GM21526 (cell line): Measurements from ENCODE around the gene PPM1M.
A peak's percentile ranks its signal among the peaks of the same experiment; 100 is the strongest.

Experiments used
- ATAC-seq: cut with Tn5 transposase; IDR thresholded peaks from one replicate; pipeline ENCODE4 v1.9.1; 2021; ENCODE audit warnings: moderate library complexity; ENCODE audit not compliant: unreplicated experiment, low FRiP score

The PPM1M gene

DNA sequence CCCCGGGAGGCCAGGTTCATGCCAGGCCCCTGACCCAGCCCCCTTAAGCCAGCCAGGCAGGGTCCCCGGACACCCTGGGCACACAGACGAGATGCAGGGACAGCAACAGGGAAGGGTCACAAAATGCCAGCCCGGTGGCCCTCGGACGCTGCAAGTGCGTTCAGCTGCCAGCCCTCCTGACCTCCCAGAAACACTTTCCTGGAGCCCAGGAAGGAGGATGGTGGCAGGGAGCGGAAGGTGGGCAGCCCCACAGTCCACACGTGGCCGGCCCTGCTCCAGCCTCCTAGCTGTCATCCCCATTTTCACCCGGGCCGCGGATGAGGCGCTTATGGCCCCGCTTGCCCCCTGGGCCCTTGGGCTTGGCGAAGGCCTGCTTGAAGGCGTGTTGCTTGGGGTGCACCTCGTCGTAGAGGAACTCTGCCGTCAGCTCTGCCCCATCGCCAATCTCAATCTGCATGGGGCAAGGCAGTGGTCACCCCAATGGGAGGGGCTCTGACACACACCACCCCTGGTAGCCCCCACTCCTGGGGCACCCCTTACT is 16.7 kb upstream of the PPM1M start:
- ATAC-seq = no peak

DNA sequence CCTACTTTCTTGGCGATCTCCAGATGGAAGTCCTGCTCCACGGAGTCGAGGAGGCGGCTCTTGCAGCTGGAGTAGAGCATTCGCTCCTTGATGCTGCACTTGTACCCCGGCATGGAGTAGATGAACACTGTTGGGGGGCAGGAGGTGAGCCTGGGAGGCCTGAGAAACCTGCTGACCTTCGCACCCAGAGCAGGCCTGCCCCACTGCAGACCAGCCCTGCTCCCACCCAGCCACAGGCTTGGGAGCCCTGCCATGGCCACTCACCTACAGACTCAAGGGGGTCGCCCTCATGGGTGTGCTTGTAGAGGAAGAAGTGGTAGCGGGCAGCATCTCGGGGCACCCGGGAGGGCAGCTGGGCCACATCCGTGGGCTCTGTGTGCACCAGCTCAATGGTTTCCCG is 15.9 kb upstream of the PPM1M start:
- no peak for ATAC-seq

DNA sequence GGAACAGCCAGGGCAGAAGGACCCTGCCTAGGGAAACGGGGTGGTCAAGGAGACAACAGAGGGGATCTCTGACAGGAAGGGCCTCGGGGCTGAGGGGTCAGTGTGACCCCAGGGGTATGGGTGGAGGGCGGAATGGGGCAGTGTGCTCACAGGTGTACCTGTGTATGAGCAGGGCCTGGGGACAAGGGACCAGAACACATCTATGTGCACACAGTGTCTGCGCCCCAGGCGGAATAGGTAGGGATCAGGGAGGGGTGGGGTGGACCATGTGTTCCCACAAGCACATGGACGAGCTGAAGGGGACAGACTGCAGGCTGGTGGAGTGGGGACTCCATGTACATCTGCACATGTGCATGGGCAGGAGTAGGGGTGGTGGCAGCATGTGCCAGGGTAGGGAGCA is 15.1 kb upstream of the PPM1M start:
- ATAC-seq = no peak

DNA sequence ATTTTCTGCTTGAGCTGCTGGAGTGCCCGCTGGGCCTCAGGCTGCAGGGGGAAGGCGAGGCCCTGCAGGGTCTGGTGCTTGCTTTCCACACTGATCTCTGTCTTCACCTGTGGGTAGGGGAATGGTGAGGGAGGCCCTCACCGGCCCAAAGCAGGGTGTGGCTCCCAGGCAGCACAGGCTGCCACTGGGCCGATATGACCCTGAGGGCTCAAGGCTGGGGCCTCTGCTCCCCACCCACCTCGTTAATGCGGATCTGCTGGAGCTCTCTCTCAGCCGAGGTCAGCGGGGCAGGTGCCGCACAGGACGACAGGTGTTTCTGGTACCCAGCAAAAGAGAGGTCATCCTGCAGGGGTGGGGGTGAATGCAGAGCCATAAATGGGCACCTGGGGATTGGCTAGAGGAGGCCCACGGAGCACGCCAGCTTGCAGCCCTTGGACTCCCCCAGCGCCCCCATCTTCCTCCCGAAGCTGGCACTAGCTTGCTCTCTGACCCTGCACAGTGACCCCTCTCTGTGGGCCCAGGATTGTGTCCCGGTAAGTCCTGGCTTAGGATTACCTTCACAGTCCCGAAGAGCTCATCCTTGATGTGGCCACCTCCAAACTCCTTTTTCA is 14.6 kb upstream of the PPM1M start:
- no peak for ATAC-seq

DNA sequence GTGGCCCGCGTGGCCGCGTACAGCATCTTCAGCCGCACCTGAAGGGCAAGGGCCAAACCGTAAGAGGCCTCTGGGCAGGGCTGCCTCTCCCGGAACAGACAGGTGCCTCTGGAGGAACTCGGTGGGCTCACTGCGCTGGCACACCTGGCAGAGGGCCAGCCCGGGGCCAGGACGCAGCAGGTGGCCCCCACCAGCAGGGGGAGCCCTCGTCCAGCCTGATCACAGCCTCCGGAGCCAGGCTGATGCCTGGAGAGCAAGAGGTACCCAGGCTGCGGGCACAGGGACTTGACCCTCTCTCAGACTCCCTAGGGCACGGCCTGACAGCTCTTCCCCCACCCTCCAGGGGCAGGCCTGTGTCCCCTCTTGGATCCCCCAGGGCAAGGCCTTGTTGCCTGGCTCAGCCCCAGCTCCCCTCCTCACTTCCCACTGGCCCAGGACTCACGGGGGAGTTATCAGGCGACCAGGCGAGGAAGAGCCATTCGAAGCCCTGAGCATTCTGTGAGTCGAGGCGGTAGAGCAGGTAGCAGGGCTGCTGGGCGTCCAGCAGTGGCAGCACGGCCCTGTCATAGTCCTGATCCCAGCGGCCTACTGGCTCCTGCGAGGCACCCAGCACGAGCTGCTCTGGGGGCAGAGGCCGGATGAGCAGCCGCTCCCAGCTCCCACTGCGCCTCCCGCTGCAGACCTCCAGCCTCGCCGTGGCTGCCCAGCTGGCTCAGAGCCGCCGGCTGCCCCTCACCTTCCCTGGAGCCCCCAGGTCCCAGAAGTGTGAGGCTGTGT is 13.9 kb upstream of the PPM1M start:
- no peak for ATAC-seq

DNA sequence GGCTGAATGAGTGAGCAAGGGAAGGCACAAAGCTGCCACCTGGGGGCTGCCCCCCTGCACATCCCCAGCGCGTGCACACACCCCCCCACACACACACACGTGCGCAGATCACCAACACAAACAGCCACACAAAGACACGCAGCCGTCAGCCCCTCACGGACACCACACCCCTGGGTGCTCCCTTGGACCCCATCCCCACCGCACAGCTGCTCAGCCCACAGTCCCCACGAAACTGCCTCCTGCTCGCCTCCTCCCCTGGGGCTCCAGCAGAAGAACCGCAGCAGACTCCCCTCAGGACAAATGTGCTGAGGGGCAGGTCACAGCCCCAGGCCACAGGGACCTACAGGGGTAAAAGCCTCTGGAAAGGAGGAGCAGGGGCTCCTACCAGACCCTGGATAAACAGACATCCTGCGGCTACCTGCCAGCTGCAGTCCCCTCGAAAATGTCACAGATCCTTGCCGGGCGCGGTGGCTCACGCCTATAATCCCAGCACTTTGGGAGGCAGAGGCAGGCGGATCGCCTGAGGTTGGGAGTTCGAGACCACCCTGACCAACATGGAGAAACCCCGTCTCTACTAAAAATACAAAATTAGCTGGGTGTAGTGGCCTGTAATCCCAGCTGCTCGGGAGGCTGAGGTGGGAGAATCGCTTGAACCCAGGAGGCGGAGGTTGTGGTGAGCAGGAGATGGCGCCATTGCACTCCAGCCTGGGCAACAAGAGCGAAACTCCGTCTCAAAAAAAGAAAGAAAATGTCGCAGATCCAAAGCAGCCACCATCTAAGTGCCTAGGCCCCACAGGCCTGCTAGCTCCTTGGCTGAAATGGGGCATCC is 13.1 kb upstream of the PPM1M start:
- ATAC-seq = no peak

DNA sequence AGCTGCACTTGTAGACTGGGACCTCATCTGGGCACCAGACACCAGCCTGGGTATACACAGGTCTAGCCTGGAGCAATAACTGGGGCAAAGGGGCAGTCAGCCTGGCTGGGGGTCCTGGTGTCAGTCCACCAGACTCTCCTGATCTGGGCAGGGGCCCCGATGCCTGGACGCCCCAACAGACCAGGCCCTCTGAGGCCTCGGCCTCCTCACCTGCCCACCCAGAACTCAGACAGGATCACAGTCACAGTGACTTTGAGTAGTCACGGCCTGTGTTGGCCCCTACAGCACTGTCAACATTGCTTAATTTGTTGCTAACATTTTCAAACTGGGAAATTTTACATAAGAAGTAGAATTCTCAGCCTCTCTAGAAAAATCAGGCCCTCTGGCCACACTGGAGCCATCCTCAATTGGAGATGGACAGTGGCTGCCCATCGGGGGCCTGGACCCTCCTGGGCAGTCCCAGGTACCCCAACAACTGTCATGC is 12.4 kb upstream of the PPM1M start:
- no peak for ATAC-seq

DNA sequence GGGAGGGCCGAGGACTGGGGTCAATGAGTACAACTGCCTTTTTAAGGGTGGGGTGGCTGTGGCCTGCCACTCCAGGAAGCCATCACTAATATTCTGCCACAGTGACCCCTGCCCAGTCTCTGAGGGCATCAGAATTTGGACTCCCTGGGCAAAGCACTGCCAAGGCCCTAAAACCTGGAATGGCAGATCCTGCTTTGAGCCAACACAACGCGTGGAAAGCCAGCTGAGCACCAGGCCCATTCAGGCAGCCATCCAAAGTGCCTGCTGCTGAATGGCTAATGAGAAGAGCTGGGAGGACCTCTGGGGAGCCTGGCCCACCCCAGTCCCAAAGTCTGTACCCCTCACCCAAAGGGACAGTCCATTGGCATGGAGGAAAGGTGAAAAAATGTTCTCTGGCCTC is 11.6 kb upstream of the PPM1M start:
- no peak for ATAC-seq

DNA sequence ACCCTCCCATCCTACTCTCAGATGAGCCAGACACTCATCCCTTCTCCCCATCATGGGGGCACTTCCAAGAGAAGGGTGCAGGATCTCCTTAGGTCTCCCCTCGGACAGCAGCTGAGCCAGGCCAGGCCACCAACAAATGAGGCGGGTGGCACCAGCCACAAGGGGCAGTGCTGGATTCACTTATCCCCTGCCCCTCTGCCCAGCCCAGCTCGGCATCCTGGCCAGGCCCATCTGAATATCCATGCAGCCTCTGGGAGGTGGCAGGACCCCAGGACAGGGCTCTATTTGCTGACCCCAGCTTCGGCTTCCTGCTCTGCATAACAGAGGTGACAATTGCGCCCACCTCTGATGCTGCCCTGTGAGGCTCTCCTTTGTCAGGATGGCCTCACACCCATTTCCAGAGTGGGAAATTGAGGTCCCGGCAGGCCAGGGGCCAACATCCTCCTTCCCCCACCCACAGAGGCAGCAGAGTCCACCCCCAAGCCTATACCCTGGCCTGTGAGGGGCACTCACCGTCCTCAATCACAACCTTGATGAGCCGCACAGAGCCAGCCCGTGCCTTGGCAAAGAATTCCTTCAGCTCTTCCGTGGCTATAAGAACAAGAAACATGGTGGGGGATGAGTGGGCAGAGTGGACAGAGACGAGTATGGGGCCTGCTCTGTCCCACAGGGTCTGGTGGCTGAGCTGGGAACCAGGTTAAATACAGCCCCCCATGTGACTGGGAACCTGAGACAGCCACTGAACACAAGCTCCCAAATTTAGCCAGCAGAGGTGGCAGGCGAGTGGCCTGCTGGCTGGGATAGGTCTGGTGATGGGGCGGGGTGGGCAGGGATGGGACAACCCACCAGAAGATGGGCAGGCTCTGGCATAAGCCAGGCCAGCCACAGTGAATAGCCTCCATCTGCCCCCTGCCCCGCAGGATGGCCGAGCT is 10.8 kb upstream of the PPM1M start:
- no peak for ATAC-seq

DNA sequence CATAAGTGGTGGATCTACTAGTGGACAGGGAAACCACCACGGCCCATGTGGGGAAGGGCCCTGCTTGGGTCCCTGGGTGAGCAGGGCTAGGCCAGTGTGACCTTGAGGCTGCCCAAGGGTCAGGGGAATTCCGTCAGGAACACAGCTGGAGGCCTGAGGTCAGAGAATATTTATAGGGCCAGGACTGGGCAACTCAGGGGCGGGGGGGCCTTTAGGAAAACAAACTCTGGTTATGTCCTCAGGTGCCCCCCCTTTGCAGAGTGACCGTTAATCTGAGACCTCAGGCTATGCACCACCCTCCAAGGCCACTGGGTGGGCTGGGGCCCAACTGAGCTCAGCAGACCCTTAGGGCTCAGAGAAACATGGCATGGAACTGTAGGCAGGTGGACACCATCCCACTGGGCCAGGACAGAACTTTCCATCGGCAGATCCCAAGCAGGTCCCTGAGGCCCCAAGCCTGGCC is 9.1 kb upstream of the PPM1M start:
- ATAC-seq = no peak

DNA sequence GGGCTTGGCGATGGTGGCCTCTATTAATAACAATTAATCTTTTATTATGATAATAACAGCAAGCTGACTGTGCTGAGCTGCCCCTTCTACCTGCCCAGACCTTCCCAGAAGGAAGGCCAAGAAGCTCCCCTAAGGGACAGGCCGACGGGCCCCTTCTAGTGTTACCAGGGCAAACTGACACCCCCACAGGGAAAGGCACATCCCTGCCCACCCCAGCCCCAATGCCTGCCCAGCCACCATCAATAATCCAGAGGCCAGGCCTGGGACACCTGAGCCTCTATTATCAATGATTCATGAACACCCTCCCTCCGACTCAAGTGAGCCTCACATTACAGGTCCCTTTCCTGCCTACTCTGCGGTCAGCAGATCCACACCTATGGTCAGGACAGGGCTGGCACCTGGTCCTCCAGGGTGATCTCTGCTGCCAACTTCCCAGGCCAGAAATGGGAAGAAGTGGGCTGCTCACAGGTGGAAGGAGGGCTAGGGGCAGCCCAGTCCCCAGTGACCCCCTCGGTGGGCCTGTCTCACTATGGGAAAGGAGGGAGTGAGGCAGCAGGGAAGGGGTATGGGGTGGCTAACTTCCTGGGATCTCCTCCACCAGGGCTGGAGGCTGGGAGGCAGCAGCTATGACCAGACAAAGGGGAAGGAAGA is 8.4 kb upstream of the PPM1M start:
- ATAC-seq = no peak

DNA sequence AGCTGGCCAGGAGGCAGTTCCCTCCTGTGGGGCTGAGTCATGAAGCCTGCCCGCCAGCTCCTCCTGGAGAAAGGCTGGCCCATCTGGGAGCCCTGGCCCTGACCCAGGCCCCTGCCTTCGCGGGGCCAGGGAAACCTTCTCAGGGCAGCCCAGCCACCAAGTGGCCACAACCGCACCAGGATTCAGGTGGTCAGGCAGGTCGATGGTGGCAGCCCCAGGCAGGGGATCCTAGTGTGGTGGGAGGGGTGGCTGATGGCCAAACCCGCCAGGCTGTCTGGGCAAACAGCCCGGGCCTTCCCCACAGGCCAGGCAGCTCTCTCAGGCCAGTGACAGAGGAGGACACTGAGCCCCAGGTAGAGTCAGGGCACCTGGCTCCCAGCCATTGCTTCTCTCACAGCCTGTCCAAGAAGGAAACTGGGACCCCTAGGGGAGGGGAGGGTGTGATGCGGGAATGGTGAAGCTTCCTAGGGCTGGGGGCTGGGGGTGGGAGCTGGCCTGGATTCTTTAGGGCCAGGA is 7.8 kb upstream of the PPM1M start:
- ATAC-seq = no peak

DNA sequence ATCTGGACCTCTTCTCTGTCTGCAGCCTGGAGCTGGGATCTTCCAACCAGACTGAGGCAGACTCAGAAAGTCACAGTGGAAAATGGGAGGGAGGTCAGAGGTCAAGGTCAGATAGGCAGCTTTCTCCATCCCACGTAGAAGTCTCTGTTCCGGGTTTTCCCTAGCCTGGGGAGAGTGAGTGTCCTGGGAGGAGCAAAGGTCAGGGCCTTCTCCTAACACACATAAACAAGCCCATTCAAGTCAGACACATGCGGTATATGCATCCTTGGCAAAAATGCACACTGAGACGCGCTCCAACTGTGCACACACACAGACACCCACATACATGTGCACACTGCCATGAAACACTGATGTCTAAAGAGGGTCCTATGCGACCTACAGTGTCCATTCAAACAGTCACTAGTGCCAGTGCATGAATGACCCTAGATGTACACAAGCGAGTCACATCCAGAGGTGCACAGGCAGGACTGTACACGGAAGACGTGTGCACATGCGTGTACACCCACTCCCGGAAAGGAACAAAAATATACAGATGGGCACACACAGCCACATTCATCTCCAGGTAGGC is 7.3 kb upstream of the PPM1M start:
- no peak for ATAC-seq

DNA sequence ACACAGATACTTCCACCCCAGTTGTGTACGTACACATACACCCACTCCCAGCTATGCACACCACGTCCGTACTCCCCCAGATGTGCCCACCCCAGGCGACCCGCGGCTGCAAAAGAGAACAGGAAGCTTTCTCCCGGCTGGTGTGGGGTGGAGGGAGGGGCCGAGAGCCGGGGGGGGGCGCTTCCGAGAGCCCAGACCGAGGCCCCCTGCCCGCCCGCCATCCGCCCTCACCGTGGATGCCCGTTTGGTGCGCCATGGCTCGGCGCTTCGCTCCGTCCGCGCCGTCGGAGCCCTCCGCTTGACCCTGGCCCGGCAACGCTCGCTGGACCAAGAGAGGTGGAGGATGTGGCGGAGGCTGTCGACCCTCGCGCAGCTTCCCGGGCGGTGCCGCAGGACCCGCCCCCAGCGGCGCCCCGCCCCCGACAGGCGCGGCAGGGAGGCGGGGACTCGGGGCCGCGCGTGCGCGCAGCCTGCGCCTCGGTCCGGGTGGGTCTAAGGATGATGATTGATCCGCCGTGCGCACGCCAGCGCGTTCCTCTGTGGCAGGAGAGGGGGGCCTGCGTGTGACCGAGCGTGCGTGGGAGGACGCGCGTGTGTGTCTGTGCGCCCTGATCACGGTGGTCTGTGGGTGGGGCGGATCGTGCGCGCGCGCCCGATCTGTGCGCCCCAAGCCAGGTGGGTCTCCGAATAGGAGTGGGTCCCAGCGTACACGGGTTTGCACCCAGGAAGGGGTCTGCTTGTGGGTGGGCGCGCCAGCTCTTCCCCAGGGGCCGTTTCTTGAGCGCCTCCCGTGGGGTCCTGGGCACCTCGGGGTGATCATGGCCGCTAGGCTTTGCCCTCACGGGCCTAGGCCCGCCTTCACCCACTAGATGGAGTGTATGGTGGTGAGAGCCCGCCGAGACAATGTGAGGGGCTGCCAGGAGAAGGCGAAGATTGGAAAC is 6.5 kb upstream of the PPM1M start, which contains the start of gene TWF2:
TSS of gene TWF2 (minus strand) at position 398 of the 941 bp plus-strand sequence. CDS start at position 256, 142 bp downstream.
- peak; percentile 55 for ATAC-seq

DNA sequence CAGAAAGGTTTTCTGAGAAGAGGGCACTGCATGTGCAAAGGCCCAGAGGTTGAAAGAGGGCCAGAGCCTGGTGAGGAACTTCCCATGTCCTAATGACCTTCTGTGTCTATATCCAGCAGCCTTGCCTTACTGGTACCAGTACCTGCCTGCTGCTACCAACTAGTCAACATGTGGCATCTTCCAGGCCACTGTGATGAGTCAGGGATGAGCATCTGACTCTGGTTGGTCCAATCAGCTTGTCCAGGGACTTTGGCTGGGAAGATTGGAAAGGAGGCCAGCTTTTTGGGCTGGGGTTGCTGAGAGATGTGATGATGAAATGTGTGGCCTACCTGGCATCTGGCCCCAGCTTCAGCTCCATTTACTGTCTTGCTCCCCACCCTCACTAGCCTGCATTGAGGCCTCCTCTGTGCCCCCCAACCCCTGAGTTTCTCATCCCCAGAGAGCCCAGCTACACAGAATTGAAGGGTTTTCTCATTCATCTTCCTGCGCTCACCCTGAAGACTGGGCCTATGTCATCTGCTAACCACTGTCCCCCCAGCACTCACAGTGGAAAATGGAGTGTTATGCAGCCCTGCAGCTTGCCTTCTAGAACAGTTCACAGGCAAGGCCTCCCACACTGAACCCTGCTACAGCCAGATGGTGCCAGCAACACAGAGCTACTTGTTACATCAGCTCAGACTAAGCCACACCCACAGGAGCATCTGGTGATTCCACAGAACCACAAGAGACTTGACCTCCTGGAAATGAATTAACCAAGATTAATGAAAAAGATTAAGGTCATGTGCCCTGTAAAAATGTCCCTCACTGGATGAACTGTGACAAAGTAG is 5.3 kb upstream of the PPM1M start:
- no peak for ATAC-seq

DNA sequence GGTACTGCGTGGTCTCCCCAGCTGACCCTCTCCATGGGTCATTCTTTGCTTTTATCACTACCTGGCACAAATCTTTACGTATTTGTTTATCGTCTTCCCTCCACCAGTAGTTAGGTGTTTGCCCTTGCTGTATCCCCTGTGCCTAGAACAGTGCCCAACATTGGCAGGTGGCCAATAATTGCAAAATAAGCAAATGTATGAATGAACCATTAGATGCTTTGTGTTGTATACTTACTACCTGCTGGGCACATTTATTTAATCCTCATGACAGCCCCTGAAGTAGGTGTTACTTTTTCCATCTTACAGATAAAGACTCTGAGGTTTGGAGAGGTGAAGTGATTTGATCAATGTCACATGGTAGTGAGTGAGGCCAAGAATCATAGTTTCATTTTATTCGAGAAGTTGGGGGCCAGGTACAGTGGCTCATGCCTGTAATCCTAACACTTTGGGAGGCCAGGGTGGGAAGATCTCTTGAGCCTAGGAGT is 4.6 kb upstream of the PPM1M start:
- no peak for ATAC-seq

DNA sequence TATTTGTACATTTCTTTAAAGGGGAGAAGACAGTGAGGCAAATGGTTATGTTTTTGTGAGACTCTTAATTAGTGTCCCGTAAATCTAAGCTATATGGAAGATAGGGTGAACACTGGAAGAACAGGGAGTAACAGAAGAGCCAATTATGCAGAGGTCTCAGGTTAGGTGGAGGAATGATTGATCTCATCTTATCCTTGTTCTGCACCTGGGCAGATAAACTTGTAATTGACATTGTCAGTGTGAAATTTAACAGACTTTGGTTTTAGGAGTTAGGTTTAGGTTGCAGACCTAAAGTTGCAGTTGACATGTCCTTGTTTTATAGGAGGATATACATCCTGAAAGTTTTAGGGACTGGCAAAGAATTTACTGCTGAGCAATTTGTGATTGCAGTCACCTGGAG is 3.5 kb upstream of the PPM1M start:
- ATAC-seq = no peak
